Measurements from ENCODE around the gene TMEM19. TPM values are rescaled to one million over a fixed set of nuclear protein-coding genes. Genes with fewer than 3 reads are reported as not detected.
A peak's percentile ranks its signal among the peaks of the same experiment; 100 is the strongest.

TMEM19 gene
- total RNA-seq: 10 to 100 TPM; 25.3 to 41.7 (median 37.3) TPM
- long read RNA-seq, donor 1, full-length matches to known transcripts: 15 of 22 reads
- long read RNA-seq, donor 1, partial matches to known transcripts: 0 of 22 reads
- long read RNA-seq, donor 1, other reads (novel, unspliced or antisense): 7 of 22 reads
- long read RNA-seq, donor 2, full-length matches to known transcripts: 23 of 31 reads
- long read RNA-seq, donor 2, partial matches to known transcripts: 3 of 31 reads
- long read RNA-seq, donor 2, other reads (novel, unspliced or antisense): 5 of 31 reads

GRCh38 chr12:71685914-71686657 is at the start of gene TMEM19:
Gene TMEM19 (plus strand): TSS chr12:71686082. CDS start chr12:71686681, 599 bp downstream.
- intact Hi-C loops (cut with DNase I, micrococcal nuclease): no loop called here
- no peaks in the 10 kb centered on the region for H3K4me1 ChIP-seq (ENCODE audit: low read depth)

GRCh38 chr12:71636704-71637115 is 49.2 kb upstream of the TMEM19 start:
- intact Hi-C loops (cut with DNase I, micrococcal nuclease): loop anchor here in 1 of 2 donors (10.0 kb wide), 1 partner anchor 222 kb away; no protein-coding TSS in a partner anchor
- peaks cover 13% of the 10 kb centered on the region for H3K36me3 ChIP-seq (ENCODE audit: low read depth)
- peak in 1 of 3 donors; percentile 32 for DNase-seq

More at GRCh38 chr12:71685914-71686657, at the start of gene TMEM19:
- Histone ChIP-seq H3K9me3 (no peaks in the 10 kb centered on the region), H3K4me3 (peak within 1 kb of the TSS; percentile 52), H3K36me3 (ENCODE audit: low read depth) (no peaks in the 10 kb centered on the region)
- peak; percentile 90 to 95 (median 93) for DNase-seq
- ATAC-seq: peak; percentile 96
- TF ChIP-seq, protein P1, sequence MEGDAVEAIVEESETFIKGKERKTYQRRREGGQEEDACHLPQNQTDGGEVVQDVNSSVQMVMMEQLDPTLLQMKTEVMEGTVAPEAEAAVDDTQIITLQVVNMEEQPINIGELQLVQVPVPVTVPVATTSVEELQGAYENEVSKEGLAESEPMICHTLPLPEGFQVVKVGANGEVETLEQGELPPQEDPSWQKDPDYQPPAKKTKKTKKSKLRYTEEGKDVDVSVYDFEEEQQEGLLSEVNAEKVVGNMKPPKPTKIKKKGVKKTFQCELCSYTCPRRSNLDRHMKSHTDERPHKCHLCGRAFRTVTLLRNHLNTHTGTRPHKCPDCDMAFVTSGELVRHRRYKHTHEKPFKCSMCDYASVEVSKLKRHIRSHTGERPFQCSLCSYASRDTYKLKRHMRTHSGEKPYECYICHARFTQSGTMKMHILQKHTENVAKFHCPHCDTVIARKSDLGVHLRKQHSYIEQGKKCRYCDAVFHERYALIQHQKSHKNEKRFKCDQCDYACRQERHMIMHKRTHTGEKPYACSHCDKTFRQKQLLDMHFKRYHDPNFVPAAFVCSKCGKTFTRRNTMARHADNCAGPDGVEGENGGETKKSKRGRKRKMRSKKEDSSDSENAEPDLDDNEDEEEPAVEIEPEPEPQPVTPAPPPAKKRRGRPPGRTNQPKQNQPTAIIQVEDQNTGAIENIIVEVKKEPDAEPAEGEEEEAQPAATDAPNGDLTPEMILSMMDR (IDR thresholded peaks at IDR 0.05): no peak

DNA sequence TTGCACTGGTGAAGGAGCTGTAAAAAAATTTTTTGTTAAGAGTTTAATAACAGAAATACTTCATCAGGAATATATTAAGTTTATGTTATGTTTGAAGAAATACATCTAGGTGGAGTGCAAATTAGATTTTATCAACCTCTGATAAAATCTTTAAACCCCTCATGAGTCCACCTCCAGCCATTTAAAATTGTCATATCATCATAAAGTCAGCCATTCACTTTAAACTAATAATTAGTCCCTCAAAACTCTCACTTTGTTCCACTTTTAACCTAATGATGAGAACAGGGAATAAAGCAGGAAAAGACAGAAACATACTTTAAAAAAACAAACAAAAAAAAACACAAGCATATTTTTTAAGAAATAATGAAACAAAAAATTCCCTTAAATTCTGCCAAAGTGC is 47.4 kb upstream of the TMEM19 start:
- H3K36me3 ChIP-seq (ENCODE audit: low read depth): peaks cover under 1% of the 10 kb centered on the region
- H3K4me1 ChIP-seq (ENCODE audit: low read depth): no peaks in the 10 kb centered on the region
- H3K4me3 ChIP-seq: no peak overlapping the region
- ATAC-seq: no peak
- no peak for DNase-seq
- intact Hi-C loops (cut with DNase I, micrococcal nuclease): loop anchor here in 1 of 2 donors (10.0 kb wide), 1 partner anchor 224 kb away; no protein-coding TSS in a partner anchor
- TF ChIP-seq, protein P1 (IDR thresholded peaks at IDR 0.05): no peak
- H3K9me3 ChIP-seq: no peaks in the 10 kb centered on the region

More at GRCh38 chr12:71636704-71637115, 49.2 kb upstream of the TMEM19 start:
- Histone ChIP-seq H3K9me3 (no peaks in the 10 kb centered on the region), H3K4me3 (no peak overlapping the region), H3K4me1 (ENCODE audit: low read depth) (no peaks in the 10 kb centered on the region)
- ATAC-seq: peak; percentile 73
- TF ChIP-seq, protein P1 (IDR thresholded peaks at IDR 0.05): no peak

GRCh38 chr12:71639341-71639760 is 46.5 kb upstream of the TMEM19 start:
- intact Hi-C loops (cut with DNase I, micrococcal nuclease): loop anchor here in 1 of 2 donors (10.0 kb wide), 1 partner anchor 225 kb away; no protein-coding TSS in a partner anchor
- no peaks in the 10 kb centered on the region for H3K4me1 ChIP-seq (ENCODE audit: low read depth)
- no peaks in the 10 kb centered on the region for H3K9me3 ChIP-seq
- peaks cover 6% of the 10 kb centered on the region for H3K36me3 ChIP-seq (ENCODE audit: low read depth)
- no peak overlapping the region for H3K4me3 ChIP-seq
- peak; percentile 40 for ATAC-seq
- TF ChIP-seq, protein P1 (IDR thresholded peaks at IDR 0.05): no peak
- DNase-seq: no peak

- DNase-seq (no peak), ATAC-seq (no peak)
- peaks cover 6% of the 10 kb centered on the region for H3K36me3 ChIP-seq (ENCODE audit: low read depth)
- TF ChIP-seq, protein P1 (IDR thresholded peaks at IDR 0.05): no peak
- intact Hi-C loops (cut with DNase I, micrococcal nuclease): no loop called here
- no peak overlapping the region for H3K4me3 ChIP-seq
- H3K4me1 ChIP-seq (ENCODE audit: low read depth): no peaks in the 10 kb centered on the region
- no peaks in the 10 kb centered on the region for H3K9me3 ChIP-seq
Observed at GRCh38 chr12:71640316-71640715, 45.6 kb upstream of the TMEM19 start.

Measured in mucosa of descending colon (tissue), 3 donors.